Sigmoid colon (tissue), 4 donors: ENCODE data around the gene COG4.

Experiments used
- CTCF ChIP-seq, 4 experiments: fragments of 450-650 bp in 3 of 4; fragments of 200-600 bp in 1 of 4; IDR thresholded peaks; one replicate each; pipeline ENCODE4 v1.5.1; 2016 to 2019; ENCODE audit warnings: antibody characterized with exemption in 4 of 4, mild to moderate bottlenecking in 3 of 4, moderate library complexity in 2 of 4
- EP300 ChIP-seq, 4 donors: sonication (generic); formaldehyde crosslinking; IDR thresholded peaks; one replicate each; pipeline ENCODE4 v1.6.1; 2017; ENCODE audit warnings: antibody characterized with exemption in 4 of 4
- POLR2A ChIP-seq, 2 donors: fragments of 450-650 bp; IDR thresholded peaks; one replicate each; pipeline ENCODE4 v1.6.1; 2016; ENCODE audit warnings: antibody characterized with exemption in 2 of 2, mild to moderate bottlenecking in 2 of 2, moderate library complexity in 2 of 2
- POLR2AphosphoS5 ChIP-seq, 4 donors: sonication (generic); formaldehyde crosslinking; IDR thresholded peaks; one replicate each; pipeline ENCODE4 v1.6.1; 2017; ENCODE audit warnings: antibody characterized with exemption in 4 of 4

DNA sequence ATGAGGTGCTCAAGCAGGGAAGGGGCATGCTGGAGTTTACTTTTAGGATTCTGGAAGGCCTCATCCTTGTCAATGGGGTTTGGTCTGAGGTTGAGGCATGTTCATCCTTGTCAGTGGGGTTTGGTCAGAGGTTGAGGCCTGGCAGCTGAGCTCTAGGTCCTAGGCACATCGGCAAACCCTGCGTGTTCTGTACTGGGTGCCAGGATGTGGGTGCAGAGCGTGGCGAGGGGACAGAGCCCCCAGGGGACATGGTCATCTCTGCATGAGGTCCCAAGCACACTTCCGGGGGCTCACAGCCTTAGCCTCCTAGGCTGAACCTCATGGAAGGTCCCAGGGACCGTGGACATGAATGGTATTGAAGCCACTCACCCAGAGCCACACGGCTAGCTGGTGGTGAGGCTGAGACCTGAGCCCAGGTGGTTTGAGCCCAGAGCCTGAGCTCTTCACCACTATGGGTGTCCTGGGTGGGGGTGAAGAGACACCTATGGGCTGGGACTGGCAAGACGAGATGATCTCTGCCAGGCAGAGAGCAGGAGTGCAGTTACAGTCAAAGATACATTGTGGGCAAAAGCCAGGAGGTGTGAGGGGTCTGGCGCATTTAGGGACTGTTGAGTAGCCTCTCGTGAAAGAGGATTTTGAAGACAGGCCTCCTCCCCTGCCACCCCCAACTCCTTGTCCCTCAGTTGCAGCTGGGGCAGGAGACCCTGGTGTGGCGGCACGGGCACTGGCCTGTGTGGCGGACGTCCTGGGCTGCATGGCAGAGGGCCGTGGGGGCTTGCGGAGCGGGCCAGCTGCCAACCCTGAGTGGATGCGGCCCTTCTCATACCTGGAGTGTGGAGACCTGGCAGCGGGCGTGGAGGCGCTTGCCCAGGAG lies 49.7 kb downstream of the COG4 start:
- TF ChIP-seq POLR2AphosphoS5 (IDR thresholded peaks at IDR 0.05) (no peak), CTCF (IDR thresholded peaks at IDR 0.05) (no peak), POLR2A (IDR thresholded peaks at IDR 0.05) (no peak), EP300 (IDR thresholded peaks at IDR 0.05) (no peak)
